NK-92 (cell line): ENCODE measurements around the gene MCU.

Experiments
- DNase-seq: peaks from one replicate; lab custom pipeline; 2025; ENCODE audit not compliant: unreplicated experiment; lab: John Stamatoyannopoulos, UW

Gene MCU

DNA sequence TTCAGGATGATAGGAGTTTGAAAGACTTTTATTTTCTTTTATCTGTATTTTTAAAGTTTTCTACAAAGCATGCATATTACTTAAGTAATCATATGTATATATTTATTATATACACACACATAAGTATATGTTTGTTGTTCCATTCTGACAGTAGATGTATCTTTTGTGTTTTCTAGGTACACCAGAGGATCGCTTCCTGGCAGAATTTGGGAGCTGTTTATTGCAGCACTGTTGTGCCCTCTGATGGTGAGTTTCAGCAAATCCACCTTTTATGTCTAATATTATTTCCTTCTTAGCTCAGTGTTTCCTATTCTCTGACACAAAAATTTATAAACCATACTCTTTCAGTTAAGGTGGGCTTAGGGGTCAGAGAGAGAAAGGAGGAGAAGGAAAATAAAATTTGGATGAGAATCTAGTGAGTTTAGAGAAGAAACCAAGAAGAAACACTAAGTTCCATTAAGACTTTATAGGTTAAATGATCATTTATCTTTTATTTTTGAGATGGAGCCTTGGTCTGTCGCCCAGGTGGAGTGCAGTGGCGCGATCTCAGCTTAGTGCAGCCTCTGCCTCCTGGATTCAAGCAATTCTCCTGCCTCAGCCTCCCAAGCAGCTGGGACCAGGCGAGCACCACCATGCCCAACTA is 142.4 kb downstream of the MCU start:
- DNase-seq: no peak

- DNase-seq: no peak
Measured at GRCh38 chr10:72840319-72840718, 148.4 kb downstream of the MCU start.

GRCh38 chr10:72841487-72841886 is 149.5 kb downstream of the MCU start:
- no peak for DNase-seq

- DNase-seq: no peak
Measured at GRCh38 chr10:72842164-72842563, 150.2 kb downstream of the MCU start.

GRCh38 chr10:72846238-72846637 is 154.3 kb downstream of the MCU start:
- DNase-seq: no peak

DNA sequence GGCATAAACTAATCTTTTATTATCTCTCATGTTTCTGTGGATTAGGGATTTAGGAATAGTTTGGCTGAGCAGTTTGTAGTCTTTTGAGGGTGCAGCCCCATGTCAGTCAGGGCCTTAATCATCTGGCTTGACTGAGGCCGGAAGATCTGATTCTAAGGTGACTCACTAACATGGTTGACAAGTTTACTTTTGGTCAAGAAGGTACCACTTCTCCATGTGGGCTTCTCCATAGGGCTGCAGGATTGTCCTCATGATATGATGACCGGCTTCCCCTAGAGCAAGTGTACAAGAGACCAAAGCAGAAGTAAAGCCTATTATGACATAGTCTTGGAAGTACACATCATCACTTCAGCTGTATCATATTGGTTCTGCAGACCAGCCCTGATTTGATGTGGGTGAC is 155.7 kb downstream of the MCU start:
- no peak for DNase-seq

DNA sequence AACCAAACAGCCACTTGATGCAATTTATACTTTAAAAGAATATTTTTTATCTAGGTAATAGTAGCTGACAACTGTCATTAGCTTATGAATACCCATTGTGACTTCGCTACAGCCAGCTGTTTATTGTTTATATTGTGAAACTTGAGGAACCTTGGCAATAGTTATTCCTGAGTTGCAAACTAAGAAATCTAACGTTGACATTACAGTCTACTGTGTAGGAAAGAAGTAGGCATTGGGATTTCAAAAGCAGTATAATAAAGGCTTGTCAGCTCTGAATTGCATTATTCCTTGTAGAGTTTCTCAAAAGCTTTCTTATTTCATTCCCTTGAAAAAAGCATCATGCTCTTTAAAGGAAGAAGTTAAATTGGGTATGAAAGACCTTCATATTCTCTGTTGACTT is 158.9 kb downstream of the MCU start:
- no peak for DNase-seq

GRCh38 chr10:72851509-72851908 is 159.6 kb downstream of the MCU start:
- no peak for DNase-seq

DNA sequence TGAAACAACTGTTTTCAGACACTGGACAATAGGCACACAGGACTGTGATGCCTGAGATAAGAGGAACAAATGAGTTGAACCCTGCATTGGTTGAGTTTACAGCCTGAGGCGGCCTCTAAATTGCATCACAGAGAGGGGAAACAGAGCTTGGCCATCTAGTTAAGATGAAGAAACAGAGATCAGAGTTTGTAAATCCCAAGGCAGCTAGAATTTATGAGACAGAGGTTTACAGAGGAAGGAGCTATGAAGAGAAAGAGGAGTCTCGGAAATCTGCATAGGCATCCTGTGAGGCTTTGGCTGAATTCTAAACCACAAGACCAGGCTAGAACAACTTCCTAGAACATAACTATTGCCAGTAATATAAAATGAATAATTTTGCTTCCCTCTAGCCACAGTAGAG is 160.6 kb downstream of the MCU start:
- DNase-seq: no peak

- DNase-seq: no peak
Measured at GRCh38 chr10:72855129-72855528, 163.2 kb downstream of the MCU start.

DNA sequence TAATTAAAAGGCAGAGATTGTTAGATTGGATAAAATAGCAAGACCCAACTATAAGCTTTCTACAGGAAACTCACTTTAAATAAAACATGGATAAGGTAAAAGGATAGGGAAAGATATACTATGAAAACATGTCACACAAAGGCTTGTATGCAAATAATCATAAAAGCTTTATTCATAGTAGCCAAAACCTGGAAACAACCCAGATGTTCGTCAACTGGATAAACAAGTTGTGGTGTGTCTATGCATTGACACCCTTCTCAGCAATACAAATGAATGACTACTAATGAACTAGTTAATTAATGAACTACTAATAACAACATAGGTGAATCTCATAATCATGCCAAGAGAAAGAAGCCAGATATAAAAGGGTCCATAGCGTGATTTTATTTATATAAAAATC is 163.8 kb downstream of the MCU start:
- DNase-seq: no peak

DNA sequence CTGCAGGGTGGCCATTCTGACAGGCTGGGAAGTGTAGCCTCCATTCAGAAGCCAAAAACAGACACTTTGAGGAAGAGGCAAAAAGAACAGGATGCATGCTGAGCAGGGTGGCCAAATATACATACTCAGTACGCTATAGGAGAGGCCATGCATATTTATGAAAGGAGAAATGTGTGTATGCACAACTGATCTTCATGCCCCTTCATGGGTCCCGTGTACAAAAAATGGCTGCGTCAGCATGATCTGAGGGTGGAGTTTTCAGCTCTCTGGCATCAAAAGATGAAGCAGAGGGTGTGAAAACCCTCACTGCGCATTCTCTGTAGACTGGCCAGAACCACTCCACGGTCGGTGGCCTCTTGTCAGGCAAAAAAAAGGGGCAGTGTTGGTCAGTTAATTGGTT is 166.1 kb downstream of the MCU start:
- no peak for DNase-seq

GRCh38 chr10:72862957-72863356 is 171.0 kb downstream of the MCU start:
- no peak for DNase-seq

- DNase-seq: no peak
Measured at GRCh38 chr10:72875250-72876055, 183.5 kb downstream of the MCU start.

GRCh38 chr10:72879245-72879644 is 187.3 kb downstream of the MCU start:
- DNase-seq: no peak

GRCh38 chr10:72881291-72881690 is 189.3 kb downstream of the MCU start:
- DNase-seq: no peak

- DNase-seq: no peak
Measured at GRCh38 chr10:72883861-72884260, 191.9 kb downstream of the MCU start.

GRCh38 chr10:72885953-72886352 is 194.0 kb downstream of the MCU start:
- no peak for DNase-seq

- DNase-seq: no peak
Measured at GRCh38 chr10:72886621-72887020, 194.7 kb downstream of the MCU start.

GRCh38 chr10:72887043-72887442 is 195.1 kb downstream of the MCU start:
- DNase-seq: no peak

DNA sequence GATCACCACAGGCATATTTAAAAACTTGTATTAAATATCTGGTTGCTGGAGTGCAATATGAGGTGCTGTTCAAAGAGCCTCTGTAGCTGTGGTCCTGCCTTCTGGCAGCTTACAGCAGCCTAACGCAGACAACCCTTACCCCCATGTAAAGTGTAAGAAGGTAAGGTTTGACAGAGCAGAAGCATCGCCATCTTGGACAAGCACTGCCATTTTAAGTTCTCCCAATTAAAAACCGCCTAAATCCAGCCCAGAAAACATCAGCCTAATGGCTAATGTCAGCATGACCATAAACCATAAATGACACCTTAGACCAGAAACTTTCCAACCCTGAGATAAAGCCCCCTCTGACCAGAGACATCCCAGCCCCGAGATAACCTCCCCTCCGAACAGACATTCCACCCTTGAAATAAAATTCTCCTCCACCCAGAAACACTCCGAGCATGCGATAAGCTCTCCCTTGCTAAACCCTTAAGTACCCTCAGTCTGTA is 196.3 kb downstream of the MCU start:
- no peak for DNase-seq

DNA sequence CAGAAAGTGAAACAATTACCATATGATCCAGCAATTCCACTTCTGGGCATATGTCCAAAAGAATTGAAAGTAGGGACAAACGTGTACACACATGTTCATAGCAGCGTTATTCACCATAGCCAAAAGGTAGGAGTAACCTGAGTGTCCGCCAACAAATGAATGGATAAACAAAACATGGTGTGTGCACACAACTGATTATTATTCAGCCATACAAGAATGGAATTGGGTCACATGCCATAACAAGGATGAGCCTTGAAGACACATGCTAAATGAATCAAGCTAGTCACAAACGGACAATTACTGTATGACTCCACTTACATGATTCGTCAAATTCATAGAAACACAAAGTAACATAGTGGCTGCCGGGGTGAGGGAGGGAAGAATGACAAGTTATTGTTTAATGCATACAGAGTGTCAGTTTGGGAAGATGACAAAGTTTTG is 197.5 kb downstream of the MCU start:
- no peak for DNase-seq

DNA sequence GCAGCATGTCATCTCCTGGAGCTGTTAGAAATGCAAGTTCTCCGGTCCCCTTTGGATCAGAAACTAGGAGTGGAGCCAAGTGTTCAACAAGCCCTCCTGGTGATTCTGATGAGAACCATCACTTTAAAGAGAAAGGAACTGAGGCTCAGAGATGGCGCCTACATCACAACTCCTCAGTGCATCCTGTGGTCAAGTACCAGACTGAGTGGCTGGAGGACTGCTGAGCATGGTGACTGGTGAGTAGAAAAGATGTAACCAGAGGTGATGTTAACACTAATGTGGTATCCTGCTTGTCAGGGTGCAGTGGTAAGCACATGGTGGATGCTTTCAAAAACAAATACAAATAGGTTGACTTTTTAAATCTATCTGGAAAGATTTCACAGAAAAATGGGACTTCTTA is 198.1 kb downstream of the MCU start:
- no peak for DNase-seq
